Ishikawa (cell line): ENCODE measurements around the gene KPTN.

Experiments
- CREB1 ChIP-seq: IDR thresholded peaks from 2 replicates; pipeline ENCODE4 v1.6.1; 2012; ENCODE audit warnings: low read depth
- MAX ChIP-seq: IDR thresholded peaks from 2 replicates; pipeline ENCODE4 v1.6.1; 2012
- RAD21 ChIP-seq: IDR thresholded peaks from 2 replicates; pipeline ENCODE4 v1.6.1; 2012; ENCODE audit warnings: low read depth
- TAF1 ChIP-seq: IDR thresholded peaks from 2 replicates; pipeline ENCODE4 v1.6.1; 2012; ENCODE audit warnings: low read depth, mild to moderate bottlenecking
- TCF12 ChIP-seq: IDR thresholded peaks from 2 replicates; pipeline ENCODE4 v1.6.1; 2012; ENCODE audit warnings: low read depth
- YY1 ChIP-seq: IDR thresholded peaks from 2 replicates; pipeline ENCODE4 v1.6.1; 2012; ENCODE audit warnings: low read depth

- TF ChIP-seq TAF1 (no peak), YY1 (no peak), CREB1 (no peak), RAD21 (no peak), MAX (no peak), TCF12 (no peak)
Measured at GRCh38 chr19:47531640-47532387, 47.8 kb upstream of the KPTN start.
